ENCODE data around the gene GNB3.
"Not testable (repeated sequence)": the region's sequence is repeated elsewhere in the genome, so short reads cannot be mapped to it uniquely, and the experiment has no call there.

The GNB3 gene

DNA sequence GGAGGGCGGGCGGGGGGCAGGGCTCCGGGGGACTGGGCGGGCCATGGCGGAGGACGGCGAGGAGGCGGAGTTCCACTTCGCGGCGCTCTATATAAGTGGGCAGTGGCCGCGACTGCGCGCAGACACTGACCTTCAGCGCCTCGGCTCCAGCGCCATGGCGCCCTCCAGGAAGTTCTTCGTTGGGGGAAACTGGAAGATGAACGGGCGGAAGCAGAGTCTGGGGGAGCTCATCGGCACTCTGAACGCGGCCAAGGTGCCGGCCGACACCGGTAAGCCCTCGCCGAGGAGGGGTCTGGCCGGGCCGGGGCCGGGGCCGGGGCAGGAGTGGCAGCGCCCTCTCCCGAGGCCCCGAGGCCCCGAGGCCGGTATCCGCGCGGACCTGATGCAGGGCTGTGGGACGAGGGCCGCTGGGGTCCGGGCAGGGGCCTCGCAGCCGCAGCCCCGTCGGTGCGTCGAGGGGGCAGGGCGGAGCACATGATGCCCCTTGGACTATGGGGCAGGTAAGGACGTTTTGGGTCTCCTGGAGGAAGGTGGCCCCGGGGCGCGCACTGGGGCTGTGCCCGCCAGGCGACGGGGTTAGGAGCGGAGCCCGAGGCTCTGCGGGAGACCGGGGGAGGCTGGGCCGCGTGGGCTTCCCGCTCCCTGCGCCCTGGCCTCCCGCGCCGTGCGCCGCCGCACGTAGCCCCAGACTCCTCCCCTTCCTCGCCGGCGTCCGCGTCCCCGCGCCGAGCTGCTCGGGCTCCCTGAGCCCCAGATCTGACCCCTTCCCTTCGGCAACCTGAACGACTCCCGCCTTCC lies 26.9 kb downstream of the GNB3 start, which contains the start of gene TPI1:
Gene TPI1, plus strand, starts transcription at position 119 of the 798 bp plus-strand sequence. Its CDS starts 36 bp downstream, at position 155.
- TF ChIP-seq POLR2A (IDR thresholded peaks at IDR 0.05; ENCODE audit: low read depth, low read length) = peak; percentile 98
- FAIRE-seq (no peak), DNase-seq (ENCODE audit: insufficient read length, low spot score) (peak; percentile 69)

DNA sequence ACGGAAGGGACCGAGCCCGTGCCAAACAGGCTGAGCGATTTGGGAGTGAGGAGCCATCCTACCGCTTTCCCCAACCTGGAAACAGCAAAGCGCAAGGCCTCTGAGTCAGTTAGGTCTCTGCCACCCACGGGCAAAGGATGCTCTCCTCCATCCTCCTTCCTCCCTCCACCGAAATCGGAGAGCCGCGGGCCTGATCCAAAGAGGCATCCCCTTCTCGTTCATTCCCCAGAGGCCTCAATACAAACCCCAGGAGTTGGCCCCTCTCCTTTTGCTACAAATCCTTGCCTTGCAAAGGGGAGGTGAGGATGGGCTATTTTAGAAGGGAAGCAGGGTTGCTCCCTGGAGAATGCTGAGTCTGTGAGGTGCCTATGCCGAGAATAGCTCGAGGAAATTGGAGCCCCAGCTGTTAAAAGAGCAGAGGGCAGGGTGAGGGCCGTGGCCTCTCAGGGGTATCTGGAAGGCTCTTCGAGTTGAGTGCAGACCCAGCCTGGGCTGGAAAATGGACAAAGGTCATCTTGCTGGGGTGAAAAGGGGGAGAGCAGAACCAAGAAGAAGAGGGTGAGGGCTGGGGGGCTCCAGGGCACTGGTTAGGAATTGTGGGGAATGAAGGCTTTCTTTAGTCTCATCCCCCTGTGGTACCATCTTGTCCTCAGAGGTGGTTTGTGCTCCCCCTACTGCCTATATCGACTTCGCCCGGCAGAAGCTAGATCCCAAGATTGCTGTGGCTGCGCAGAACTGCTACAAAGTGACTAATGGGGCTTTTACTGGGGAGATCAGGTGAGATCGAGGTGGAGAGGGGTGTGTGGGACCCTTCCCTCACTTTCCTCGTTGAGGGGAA lies 27.7 kb downstream of the GNB3 start:
- no peak for TF ChIP-seq POLR2A (IDR thresholded peaks at IDR 0.05; ENCODE audit: low read depth, low read length)
- DNase-seq (ENCODE audit: insufficient read length, low spot score) = no peak
- no peak for FAIRE-seq

DNA sequence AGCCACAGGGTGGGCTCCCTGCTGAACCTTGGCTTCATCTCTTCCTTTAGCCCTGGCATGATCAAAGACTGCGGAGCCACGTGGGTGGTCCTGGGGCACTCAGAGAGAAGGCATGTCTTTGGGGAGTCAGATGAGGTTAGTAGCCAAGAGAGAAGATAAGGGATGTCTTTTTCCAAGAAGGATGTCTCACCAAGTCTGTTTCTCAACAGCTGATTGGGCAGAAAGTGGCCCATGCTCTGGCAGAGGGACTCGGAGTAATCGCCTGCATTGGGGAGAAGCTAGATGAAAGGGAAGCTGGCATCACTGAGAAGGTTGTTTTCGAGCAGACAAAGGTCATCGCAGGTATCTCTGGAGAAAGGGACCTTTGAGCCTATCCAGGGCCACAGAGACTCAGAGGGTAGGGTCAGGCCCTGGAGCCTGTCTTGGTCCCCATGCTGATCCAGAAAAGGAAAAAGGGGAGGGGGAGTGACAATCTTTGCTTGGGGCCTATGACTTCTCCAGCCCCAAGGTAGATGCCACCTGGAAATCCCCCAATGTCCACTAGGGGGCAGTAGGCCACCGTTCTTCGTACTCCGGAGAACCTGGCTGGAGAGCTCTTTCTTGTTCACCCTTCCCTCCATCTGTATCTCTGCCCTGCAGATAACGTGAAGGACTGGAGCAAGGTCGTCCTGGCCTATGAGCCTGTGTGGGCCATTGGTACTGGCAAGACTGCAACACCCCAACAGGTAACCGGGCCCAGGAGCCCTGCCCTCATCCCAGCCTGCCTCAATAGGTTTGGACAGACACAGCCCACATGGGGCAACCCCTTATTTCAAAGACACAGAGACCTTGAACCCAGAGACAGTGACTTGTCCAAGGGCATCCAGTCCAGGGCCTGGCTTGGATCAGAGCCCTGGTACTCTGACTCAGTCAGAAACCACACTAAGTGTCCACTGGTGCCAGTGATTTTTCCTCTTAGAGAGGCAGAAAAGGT lies 28.6 kb downstream of the GNB3 start:
- FAIRE-seq (no peak), DNase-seq (ENCODE audit: insufficient read length, low spot score) (peak; percentile 53)
- no peak; the same call in 1 of the 2 replicates for TF ChIP-seq POLR2A (IDR thresholded peaks at IDR 0.05; ENCODE audit: low read depth, low read length)

DNA sequence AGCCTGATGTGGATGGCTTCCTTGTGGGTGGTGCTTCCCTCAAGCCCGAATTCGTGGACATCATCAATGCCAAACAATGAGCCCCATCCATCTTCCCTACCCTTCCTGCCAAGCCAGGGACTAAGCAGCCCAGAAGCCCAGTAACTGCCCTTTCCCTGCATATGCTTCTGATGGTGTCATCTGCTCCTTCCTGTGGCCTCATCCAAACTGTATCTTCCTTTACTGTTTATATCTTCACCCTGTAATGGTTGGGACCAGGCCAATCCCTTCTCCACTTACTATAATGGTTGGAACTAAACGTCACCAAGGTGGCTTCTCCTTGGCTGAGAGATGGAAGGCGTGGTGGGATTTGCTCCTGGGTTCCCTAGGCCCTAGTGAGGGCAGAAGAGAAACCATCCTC lies 29.6 kb downstream of the GNB3 start:
- not testable (repeated sequence) for FAIRE-seq; DNase-seq (ENCODE audit: insufficient read length, low spot score)

DNA sequence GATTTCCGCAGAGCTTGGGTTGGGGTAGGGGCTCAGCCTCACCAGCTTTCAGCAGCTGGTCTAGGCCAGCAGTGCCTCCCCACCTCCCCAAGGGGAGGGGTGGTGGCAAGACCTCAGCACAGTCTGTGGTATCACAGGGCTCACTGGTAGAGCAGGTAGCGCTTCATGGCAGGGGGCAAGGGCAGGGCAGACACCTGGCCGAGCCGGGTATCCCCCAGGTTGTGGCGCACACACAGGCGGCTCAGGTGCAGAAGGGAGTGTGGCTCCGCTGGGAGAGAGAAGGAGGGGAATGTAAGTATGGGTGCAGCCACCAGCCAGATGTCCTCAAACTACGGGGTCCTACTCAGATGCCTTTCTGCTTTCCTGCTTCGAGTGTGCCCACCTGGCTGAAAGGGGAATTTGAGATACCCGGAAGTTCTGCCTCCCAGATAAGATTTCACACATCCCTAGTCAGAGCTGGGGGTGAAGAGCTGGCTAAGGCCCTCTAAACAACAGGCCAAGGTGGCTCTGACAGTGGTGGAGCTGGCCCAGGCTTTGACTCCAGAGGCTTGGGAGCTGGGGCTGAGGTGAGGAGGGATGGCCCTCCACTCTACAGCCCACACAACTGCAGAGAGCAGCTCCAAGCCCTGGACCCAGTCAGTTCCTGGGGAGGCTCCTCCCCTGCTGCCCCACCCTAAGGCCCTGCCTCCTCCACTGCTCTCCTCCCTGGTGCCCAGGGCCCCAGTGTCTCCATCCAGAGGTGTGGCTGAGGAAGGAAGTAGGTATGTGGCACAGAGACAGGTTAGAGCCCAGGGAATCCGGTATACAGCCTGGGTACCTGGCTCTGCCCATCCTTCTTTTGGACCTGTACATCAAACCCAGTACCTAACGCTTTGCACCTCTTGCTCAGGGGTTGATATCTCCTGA lies 30.6 kb downstream of the GNB3 start:
- 0 out of 2 replicates have a peak, but pooled peaks have one; percentile 27 for TF ChIP-seq POLR2A (IDR thresholded peaks at IDR 0.05; ENCODE audit: low read depth, low read length)
- no peak for FAIRE-seq
- peak; percentile 60 for DNase-seq (ENCODE audit: insufficient read length, low spot score)

DNA sequence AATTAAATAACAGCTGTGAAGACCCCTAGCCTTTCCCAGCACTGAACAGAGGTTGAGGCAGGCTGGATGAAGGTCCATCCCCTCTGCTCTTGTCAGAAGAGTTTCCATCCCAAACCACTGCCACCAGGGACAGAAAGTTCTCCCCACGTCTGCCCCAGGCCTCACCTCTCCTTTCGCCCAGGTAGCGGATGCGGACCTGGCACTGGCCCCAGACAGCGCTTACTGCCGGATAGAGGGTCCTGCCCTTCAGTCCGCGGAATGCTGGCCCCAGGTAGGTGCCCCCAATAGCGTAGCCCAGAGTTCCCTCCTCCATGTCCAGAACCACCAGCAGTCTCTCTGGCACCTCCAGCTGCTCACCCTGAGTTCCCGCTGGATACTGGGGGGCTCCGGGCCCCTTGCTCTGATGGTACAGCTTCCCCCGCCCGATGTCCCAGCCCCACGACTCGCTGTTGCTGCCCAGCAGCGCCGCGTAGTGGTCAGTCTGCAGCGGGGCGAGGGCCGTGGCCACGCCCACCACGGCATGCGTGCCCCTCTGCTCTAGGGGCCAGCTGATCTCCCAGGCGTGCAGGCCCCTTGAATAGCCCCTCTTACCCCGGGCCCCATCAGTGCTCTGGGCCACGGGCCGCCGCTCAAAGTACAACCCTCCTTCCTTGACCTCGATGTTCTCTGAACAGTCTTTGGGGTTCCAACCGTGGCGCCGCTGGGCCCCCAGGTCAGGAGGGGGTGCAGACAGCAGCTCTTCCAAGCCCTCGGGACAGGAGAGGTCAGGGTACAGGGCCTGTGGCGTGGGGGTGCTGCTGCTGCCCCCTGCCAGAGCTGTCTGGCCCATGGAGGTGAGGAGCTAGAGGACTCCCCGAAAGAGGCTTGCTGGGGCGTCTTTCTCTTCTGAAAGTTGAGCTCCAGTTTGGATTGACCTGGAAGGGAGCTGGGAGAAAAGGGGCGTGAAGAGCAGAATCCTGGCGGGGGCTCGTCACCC lies 31.6 kb downstream of the GNB3 start:
- DNase-seq (ENCODE audit: insufficient read length, low spot score) (peak; percentile 74), FAIRE-seq (no peak)
- peak; percentile 41; the same call in 1 of the 2 replicates for TF ChIP-seq POLR2A (IDR thresholded peaks at IDR 0.05; ENCODE audit: low read depth, low read length)

DNA sequence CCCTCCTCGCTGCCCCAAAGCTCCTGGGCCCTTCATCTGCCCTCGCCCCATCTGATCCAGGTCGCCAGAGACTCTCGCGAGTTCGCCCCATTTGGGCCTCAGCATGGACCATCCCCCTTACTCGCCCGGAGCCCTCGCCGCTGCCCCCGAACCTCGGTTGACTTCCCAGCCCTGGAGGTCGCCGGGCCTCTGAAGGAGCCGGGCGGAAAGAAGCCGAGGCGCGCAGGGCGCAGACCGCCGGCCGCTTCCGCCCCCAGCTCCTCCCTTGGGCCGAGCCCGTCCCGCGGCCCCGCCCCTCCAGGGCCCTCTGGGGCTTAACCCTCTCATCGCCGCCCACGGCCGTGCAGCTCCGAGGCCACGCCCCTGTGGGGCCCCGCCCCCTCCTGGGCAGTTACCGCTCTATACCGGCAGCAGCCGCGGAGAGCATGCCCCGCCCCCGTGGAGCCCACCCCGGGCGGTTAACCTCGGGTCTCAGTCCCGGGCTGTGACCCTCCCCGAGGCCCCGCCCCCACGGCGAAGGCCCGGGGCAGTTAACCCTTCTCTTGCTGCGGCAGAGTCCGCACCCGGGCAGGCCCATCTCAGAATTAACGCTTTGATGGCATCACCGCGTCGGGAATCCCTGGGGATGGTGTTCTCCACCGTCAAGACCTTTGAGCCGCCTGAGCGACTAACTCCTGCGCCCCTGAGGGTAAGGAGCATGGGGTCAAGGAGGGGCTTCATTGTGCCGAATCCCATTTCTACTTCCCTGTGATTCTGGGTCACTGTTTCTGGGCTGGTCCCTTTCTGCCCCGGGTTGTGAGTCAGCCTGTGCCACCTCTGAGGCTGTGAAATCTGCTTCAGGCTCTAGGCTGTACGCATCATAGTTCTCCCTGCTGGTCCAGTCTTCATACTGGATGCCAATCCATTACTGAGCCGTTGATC lies 32.6 kb downstream of the GNB3 start, which contains the start of gene SPSB2:
Gene SPSB2, minus strand, starts transcription at position 210 of the 921 bp plus-strand sequence. CDS start 402 bp downstream, outside the sequence.
- FAIRE-seq (no peak), DNase-seq (ENCODE audit: insufficient read length, low spot score) (peak; percentile 87)
- TF ChIP-seq POLR2A (IDR thresholded peaks at IDR 0.05; ENCODE audit: low read depth, low read length) = peak; percentile 60

DNA sequence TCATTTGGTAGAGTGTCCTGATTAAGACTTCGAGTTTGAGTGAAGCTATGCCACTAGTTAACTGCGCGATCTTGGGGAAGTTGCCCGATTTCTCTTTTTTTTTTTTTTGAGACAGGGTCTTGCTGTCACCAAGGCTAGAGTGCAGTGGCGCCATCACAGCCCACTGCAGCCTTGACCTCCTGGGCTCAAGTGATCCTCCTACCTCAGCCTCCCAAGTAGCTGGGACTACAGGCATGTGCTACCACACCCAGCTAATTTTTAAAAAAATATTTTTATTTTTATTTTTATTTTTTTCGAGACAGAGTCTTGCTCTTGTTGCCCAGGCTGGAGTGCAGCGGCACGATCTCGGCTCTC lies 33.3 kb downstream of the GNB3 start:
- DNase-seq (ENCODE audit: insufficient read length, low spot score); FAIRE-seq: not testable (repeated sequence)

DNA sequence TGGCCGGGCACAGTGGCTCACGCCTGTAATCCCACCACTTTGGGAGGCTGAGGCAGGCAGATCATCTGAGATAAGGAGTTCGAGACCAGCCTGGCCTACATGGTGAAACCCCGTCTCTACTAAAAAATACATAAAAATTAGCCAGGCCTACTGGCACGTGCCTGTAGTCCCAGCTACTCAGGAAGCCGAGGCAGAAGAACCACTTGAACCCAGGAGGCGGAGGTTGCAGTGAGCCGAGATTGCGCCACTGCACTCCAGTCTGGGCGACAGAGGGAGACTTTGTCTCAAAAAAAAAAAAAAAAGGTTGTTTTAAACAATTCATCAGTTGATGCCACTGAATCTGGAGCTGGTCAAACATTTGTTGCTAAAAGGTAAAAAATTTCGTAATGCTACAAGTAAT lies 39.1 kb downstream of the GNB3 start:
- FAIRE-seq; DNase-seq (ENCODE audit: insufficient read length, low spot score): not testable (repeated sequence)

DNA sequence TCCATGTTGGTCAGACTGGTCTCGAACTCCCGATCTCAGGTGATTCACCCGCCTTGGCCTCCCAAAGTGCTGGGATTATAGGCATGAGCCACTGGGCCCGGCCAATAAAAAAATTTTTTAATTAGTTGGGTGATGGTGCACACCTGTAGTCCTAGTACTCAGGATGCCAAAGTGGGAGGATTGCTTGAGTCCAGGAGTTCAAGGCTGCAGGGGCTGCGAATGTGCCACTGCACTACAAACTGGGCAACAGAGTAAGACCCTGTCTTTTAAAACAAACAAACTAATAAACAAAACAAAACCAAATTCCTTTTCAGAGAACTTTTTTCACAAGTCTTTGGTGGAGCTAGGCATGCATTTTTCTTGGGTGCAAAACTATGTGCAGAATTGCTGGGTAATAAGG lies 42.5 kb downstream of the GNB3 start:
- no peak for TF ChIP-seq POLR2A (IDR thresholded peaks at IDR 0.05; ENCODE audit: low read depth, low read length)
- DNase-seq (ENCODE audit: insufficient read length, low spot score) (no peak), FAIRE-seq (no peak)

DNA sequence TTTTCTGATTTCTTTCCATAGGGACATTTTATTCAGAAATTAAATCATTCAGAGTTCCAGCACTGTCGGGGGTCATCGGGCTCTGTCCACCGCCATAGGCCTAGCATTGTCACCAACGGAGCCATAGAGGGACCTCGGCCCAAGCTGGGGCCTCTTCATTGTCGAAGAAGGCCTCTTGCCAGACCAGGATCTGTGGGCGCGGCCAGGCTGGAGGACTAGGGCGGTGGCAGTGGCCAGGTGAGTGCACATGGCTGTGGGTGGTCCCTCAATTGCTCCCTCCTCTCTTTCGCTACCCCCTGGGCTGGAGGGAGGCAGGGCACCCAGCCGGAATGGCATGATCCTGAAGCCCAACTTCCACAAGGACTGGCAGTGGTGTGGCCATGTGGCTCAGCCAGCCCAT lies 43.0 kb downstream of the GNB3 start:
- FAIRE-seq = no peak
- TF ChIP-seq POLR2A (IDR thresholded peaks at IDR 0.05; ENCODE audit: low read depth, low read length) = no peak
- DNase-seq (ENCODE audit: insufficient read length, low spot score) = no peak
